ENCODE data around the gene PHETA1. TPM values are rescaled to one million over a fixed set of nuclear protein-coding genes. Genes with fewer than 3 reads are reported as not detected.

The PHETA1 gene
- total and polyA plus RNA-seq, 2 of the 13 experiments (the other 11 are each of a cell fraction or from before 2014, with no cell fraction given): 11.3 to 20.8 TPM

DNA sequence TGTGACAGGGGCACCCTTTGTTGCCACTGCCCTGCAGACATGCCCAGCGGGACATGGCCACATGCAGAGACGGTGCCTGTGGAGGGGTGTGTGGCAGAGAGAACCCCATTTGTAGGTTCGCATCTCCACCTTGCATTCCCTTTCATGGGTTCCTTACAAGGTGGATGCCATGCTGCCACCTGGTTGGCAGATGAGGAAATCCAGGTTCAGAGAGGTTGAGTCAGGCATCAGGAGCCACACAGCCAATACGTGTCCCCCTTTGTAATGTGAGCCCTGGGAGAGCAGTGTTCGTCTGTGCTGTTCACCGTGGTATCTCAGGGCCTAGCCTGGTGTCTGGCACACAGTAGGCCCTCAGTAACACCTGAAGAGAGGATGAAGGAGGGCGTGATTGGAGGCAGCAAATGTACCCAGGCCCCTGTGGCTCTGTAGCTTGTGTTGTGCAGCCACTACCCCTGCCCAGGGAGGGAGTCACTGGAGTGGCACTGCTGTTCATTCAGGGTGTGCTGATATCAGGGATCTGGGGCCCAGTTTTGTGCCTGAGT lies 45.9 kb upstream of the PHETA1 start:
- H3K4me1 ChIP-seq (ENCODE audit: insufficient read depth, low read length): no peaks in the 10 kb centered on the region; the same call in 1 of the 2 replicates
- H3K79me2 ChIP-seq (ENCODE audit: insufficient read depth, low read length): peaks cover 11% of the 10 kb centered on the region
- H3K9ac ChIP-seq (ENCODE audit: insufficient read depth, low read depth, low read length): no peak overlapping the region
- FAIRE-seq (no peak), DNase-seq (ENCODE audit: low spot score) (no peak), ATAC-seq (no peak)
- H3K4me2 ChIP-seq (ENCODE audit: low read depth, low read length): no peak overlapping the region
- WGBS (ENCODE audit: low lambda C conversion rate): 95% methylated on average over 7 of the region's 7 CpGs
- H3K27me3 ChIP-seq (ENCODE audit: control insufficient read depth in 1 of 2, insufficient read depth in 2 of 2, low read length in 2 of 2): no peaks in the 10 kb centered on the region
- H2AFZ ChIP-seq (ENCODE audit: low read length): no peak overlapping the region
- TF ChIP-seq KDM2A (CRISPR knock-in tag; IDR thresholded peaks at IDR 0.05; ENCODE audit: borderline replicate concordance, low read depth): no peak
- TF ChIP-seq, protein P1, sequence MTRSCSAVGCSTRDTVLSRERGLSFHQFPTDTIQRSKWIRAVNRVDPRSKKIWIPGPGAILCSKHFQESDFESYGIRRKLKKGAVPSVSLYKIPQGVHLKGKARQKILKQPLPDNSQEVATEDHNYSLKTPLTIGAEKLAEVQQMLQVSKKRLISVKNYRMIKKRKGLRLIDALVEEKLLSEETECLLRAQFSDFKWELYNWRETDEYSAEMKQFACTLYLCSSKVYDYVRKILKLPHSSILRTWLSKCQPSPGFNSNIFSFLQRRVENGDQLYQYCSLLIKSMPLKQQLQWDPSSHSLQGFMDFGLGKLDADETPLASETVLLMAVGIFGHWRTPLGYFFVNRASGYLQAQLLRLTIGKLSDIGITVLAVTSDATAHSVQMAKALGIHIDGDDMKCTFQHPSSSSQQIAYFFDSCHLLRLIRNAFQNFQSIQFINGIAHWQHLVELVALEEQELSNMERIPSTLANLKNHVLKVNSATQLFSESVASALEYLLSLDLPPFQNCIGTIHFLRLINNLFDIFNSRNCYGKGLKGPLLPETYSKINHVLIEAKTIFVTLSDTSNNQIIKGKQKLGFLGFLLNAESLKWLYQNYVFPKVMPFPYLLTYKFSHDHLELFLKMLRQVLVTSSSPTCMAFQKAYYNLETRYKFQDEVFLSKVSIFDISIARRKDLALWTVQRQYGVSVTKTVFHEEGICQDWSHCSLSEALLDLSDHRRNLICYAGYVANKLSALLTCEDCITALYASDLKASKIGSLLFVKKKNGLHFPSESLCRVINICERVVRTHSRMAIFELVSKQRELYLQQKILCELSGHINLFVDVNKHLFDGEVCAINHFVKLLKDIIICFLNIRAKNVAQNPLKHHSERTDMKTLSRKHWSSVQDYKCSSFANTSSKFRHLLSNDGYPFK (CRISPR knock-in tag; IDR thresholded peaks at IDR 0.05; ENCODE audit: borderline replicate concordance): 0 out of 2 replicates have a peak, but pooled peaks have one; percentile 15
- TF ChIP-seq, protein P2, sequence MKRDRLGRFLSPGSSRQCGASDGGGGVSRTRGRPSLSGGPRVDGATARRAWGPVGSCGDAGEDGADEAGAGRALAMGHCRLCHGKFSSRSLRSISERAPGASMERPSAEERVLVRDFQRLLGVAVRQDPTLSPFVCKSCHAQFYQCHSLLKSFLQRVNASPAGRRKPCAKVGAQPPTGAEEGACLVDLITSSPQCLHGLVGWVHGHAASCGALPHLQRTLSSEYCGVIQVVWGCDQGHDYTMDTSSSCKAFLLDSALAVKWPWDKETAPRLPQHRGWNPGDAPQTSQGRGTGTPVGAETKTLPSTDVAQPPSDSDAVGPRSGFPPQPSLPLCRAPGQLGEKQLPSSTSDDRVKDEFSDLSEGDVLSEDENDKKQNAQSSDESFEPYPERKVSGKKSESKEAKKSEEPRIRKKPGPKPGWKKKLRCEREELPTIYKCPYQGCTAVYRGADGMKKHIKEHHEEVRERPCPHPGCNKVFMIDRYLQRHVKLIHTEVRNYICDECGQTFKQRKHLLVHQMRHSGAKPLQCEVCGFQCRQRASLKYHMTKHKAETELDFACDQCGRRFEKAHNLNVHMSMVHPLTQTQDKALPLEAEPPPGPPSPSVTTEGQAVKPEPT (CRISPR knock-in tag; IDR thresholded peaks at IDR 0.05; ENCODE audit: low read depth): no peak
- peak; percentile 98 for TF ChIP-seq ZNF768 (CRISPR knock-in tag; IDR thresholded peaks at IDR 0.05)
- peak; percentile 31; the same call in 1 of the 2 replicates for TF ChIP-seq ZKSCAN1 (IDR thresholded peaks at IDR 0.05; ENCODE audit: low read length)
- H3K9me3 ChIP-seq (ENCODE audit: low read length): no peaks in the 10 kb centered on the region
- no TSS peak for BruUV-seq (replicated peaks)
- ChIA-PET POLR2A (no interaction called here), CTCF (ENCODE audit: low intra/inter-chr PET ratio, low total read pairs) (no interaction called here)
- in situ Hi-C loops (cut with HindIII; ENCODE audit: extremely low pct_ligation_motif_present, low pct_unique_long_range_greater_than_20kb): no loop called here
- H3K36me3 ChIP-seq (replicated peaks in 1 of 2; ENCODE audit: control insufficient read depth in 1 of 2, insufficient read depth in 2 of 2, low read length in 2 of 2): peaks cover 2 to 16% of the 10 kb centered on the region in 2 experiments; a peak in 3 of 5 replicates
- H3K27ac ChIP-seq (ENCODE audit: extremely low read length, insufficient read depth, low read length): no peak overlapping the region
- peaks cover 18% of the 10 kb centered on the region; the same call in 1 of the 2 replicates for H4K20me1 ChIP-seq (ENCODE audit: insufficient read depth, low read length)
- intact Hi-C loops (cut with micrococcal nuclease; ENCODE audit: unreplicated experiment): no loop called here
- no peak overlapping the region for H3K4me3 ChIP-seq (replicated peaks in 1 of 3; ENCODE audit: insufficient read depth in 1 of 3, low read depth in 2 of 3, low read length in 3 of 3)
